IMR-90 (cell line): ENCODE results near the gene NEGR1.

ENCODE experiments used
- POLR2A ChIP-seq: IDR thresholded peaks from 2 replicates; pipeline ENCODE4 v1.6.1; 2012; ENCODE audit warnings: mild to moderate bottlenecking, low read depth, low read length
- TF ChIP-seq, protein P1 (sequence below): conservative IDR thresholded peaks from 2 replicates; pipeline ENCODE4 v1.5.1; 2012; ENCODE audit warnings: mild to moderate bottlenecking, low read depth, low read length, improper control_type of control experiment

DNA sequence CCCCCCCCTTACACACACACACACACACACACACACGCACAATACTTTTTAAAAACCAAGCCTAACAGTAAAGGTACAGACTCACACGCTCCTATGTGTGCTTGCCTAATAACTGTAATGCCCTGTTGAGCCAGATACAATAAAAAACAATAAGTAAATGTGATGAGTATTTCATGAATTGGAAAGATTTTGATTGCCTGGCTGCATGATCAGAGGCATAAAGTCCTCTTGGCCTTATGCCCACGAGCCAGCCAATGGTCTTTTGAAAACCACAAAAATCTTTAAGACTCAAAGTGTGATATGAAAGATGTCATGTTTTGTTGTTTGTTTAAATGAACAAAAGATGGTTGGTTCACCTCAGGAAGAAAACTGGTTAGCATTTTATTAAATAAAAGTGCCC lies 759.6 kb downstream of the NEGR1 start:
- TF ChIP-seq, protein P1, sequence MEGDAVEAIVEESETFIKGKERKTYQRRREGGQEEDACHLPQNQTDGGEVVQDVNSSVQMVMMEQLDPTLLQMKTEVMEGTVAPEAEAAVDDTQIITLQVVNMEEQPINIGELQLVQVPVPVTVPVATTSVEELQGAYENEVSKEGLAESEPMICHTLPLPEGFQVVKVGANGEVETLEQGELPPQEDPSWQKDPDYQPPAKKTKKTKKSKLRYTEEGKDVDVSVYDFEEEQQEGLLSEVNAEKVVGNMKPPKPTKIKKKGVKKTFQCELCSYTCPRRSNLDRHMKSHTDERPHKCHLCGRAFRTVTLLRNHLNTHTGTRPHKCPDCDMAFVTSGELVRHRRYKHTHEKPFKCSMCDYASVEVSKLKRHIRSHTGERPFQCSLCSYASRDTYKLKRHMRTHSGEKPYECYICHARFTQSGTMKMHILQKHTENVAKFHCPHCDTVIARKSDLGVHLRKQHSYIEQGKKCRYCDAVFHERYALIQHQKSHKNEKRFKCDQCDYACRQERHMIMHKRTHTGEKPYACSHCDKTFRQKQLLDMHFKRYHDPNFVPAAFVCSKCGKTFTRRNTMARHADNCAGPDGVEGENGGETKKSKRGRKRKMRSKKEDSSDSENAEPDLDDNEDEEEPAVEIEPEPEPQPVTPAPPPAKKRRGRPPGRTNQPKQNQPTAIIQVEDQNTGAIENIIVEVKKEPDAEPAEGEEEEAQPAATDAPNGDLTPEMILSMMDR = no peak
- no peak for TF ChIP-seq POLR2A
